B cell (primary cell): ENCODE results near the gene NUMA1.

ENCODE experiments used
- CTCF ChIP-seq: fragments of 200-600 bp; IDR thresholded peaks from one replicate; pipeline ENCODE4 v1.8.0; 2022; ENCODE audit warnings: antibody characterized with exemption, mild to moderate bottlenecking
- EZH2 ChIP-seq: IDR thresholded peaks from 2 replicates; pipeline ENCODE4 v1.6.1; 2012; ENCODE audit warnings: borderline replicate concordance, low read depth, mild to moderate bottlenecking, moderate library complexity, low read length; ENCODE audit not compliant: insufficient read depth, poor library complexity, severe bottlenecking

DNA sequence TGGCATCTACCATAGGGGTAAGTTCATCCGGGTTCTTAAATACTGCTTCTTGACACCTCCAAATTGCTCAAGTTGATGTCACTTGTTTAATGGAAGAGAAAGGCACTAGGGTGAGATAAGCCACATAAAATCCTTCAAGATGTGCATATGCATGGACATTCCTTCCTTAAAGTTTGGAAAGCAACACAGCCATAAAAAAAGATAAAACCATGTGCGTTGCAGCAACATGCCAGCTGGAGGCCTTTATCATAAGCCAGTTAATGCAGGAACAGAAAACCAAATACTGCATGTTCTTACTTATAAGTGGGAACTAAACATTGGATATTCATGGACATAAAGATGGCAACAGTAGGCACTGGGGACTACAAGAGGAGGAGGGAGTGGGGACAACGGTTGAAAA is 89.6 kb downstream of the NUMA1 start:
- TF ChIP-seq CTCF (no peak), EZH2 (no peak)
